ENCODE results near the gene RELN.

Gene RELN

GRCh38 chr7:103887050-103887449 is 102.4 kb downstream of the RELN start:
- Histone ChIP-seq H3K27ac (ENCODE audit: low read length, poor library complexity, severe bottlenecking) (no peak overlapping the region), H2AK5ac (ENCODE audit: low read length, severe bottlenecking) (no peak overlapping the region), H3K23ac (ENCODE audit: low read length in 2 of 2) (no peak overlapping the region), H3K4me2 (ENCODE audit: low read length, poor library complexity, severe bottlenecking) (no peak overlapping the region), H3K79me1 (replicated peaks; ENCODE audit: low read length, poor library complexity, severe bottlenecking) (no peaks in the 10 kb centered on the region), H2BK12ac (ENCODE audit: low read length in 2 of 2) (no peak overlapping the region), H3K9me3 (ENCODE audit: control insufficient read depth, low read length) (no peaks in the 10 kb centered on the region), H4K8ac (ENCODE audit: low read length) (no peak overlapping the region), H3K18ac (ENCODE audit: low read depth in 1 of 2, low read length in 2 of 2) (no peak overlapping the region), H3K14ac (ENCODE audit: low read length in 2 of 2) (no peak overlapping the region), H4K91ac (ENCODE audit: low read length) (no peak overlapping the region), H2BK15ac (ENCODE audit: low read depth, poor library complexity, severe bottlenecking) (no peak overlapping the region), H3K27me3 (ENCODE audit: control insufficient read depth in 1 of 2, insufficient read depth in 1 of 2, low read length in 2 of 2) (no peaks in the 10 kb centered on the region), H3K4me3 (ENCODE audit: insufficient read depth in 1 of 2, low read depth in 1 of 2, low read length in 2 of 2) (no peak overlapping the region), H2AFZ (ENCODE audit: low read depth, low read length) (no peak overlapping the region), H3K9ac (ENCODE audit: low read length) (no peak overlapping the region), H2BK120ac (ENCODE audit: low read depth, low read length) (no peak overlapping the region), H3K4ac (ENCODE audit: low read depth in 1 of 2, low read length in 2 of 2) (no peak overlapping the region), H3K4me1 (ENCODE audit: control insufficient read depth, insufficient read depth, low read depth, low read length) (peaks cover 1% of the 10 kb centered on the region), H3K36me3 (ENCODE audit: control insufficient read depth in 1 of 2, insufficient read depth in 2 of 2, low read depth in 1 of 2, low read length in 2 of 2) (no peaks in the 10 kb centered on the region), H2BK5ac (ENCODE audit: low read depth, low read length, poor library complexity, severe bottlenecking) (no peak overlapping the region)
- DNase-seq: no peak
- 53% methylated on average over 3 of the region's 3 CpGs for WGBS

DNA sequence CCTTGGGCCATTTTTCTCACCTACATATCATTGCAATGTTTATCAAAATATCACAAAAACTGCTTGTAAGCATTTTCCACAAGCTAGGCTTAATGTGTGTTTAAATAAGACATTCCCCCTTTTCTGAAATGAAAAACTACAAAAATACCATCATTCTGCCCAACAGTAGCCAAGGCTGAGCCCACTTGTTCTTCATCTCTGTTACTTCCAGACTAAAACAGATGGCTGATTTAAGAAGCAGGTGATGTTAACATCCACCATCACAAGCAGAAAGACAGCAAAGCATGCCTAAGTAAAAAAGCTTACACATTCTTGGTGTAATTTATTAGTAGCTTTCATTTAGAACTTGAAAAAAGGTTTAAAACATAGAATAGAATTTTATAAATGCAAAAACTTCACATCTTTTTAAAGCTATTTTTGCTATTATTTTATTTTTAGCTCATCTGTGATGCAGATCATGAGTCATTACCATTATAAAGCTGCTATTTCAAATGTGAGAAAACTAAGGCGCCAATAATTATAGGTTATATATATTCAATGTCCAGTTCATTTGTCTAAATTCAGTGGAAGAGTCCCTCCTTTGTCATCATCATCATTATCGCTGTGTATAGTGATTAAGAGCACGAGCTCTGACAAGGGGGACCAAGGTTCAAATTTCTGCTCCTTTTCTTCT is 109.4 kb downstream of the RELN start:
- no peaks in the 10 kb centered on the region for H3K9me3 ChIP-seq (ENCODE audit: control insufficient read depth, low read length)
- H3K9ac ChIP-seq (ENCODE audit: low read length): no peak overlapping the region
- H2BK5ac ChIP-seq (ENCODE audit: low read depth, low read length, poor library complexity, severe bottlenecking): no peak overlapping the region
- H2BK12ac ChIP-seq (ENCODE audit: low read length in 2 of 2): no peak overlapping the region
- no peaks in the 10 kb centered on the region for H3K79me1 ChIP-seq (replicated peaks; ENCODE audit: low read length, poor library complexity, severe bottlenecking)
- no peak overlapping the region for H3K4me3 ChIP-seq (ENCODE audit: insufficient read depth in 1 of 2, low read depth in 1 of 2, low read length in 2 of 2)
- H2BK120ac ChIP-seq (ENCODE audit: low read depth, low read length): no peak overlapping the region
- no peaks in the 10 kb centered on the region for H3K27me3 ChIP-seq (ENCODE audit: control insufficient read depth in 1 of 2, insufficient read depth in 1 of 2, low read length in 2 of 2)
- H3K18ac ChIP-seq (ENCODE audit: low read depth in 1 of 2, low read length in 2 of 2): no peak overlapping the region
- no peak overlapping the region for H3K14ac ChIP-seq (ENCODE audit: low read length in 2 of 2)
- H3K4me2 ChIP-seq (ENCODE audit: low read length, poor library complexity, severe bottlenecking): no peak overlapping the region
- H4K8ac ChIP-seq (ENCODE audit: low read length): no peak overlapping the region
- H3K36me3 ChIP-seq (ENCODE audit: control insufficient read depth in 1 of 2, insufficient read depth in 2 of 2, low read depth in 1 of 2, low read length in 2 of 2): no peaks in the 10 kb centered on the region
- no peak overlapping the region for H2AFZ ChIP-seq (ENCODE audit: low read depth, low read length)
- no peak overlapping the region for H2BK15ac ChIP-seq (ENCODE audit: low read depth, poor library complexity, severe bottlenecking)
- H3K27ac ChIP-seq (ENCODE audit: low read length, poor library complexity, severe bottlenecking): no peak overlapping the region
- no peaks in the 10 kb centered on the region for H3K4me1 ChIP-seq (ENCODE audit: control insufficient read depth, insufficient read depth, low read depth, low read length)
- 65% methylated on average over 2 of the region's 3 CpGs for WGBS
- H2AK5ac ChIP-seq (ENCODE audit: low read length, severe bottlenecking): no peak overlapping the region
- no peak overlapping the region for H3K4ac ChIP-seq (ENCODE audit: low read depth in 1 of 2, low read length in 2 of 2)
- H3K23ac ChIP-seq (ENCODE audit: low read length in 2 of 2): no peak overlapping the region
- no peak for DNase-seq
- no peak overlapping the region for H4K91ac ChIP-seq (ENCODE audit: low read length)

DNA sequence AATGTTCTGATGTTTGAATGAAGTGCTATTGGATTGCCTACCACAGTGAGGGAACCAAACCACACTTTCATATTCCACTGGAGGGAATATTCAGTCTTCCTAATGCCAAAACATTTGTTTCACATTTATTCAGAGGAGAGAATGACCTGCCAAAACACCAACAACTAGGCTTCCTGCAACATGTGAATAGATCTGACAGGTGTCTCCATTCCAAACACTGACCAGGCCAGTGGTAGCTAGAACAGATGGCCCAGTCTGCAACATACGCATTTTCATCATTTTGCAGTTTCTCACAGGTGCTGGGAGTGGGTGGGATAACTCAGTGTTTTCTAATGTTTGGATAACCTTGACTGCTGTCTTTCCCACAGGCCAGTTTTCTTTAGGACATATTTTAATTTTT is 110.0 kb downstream of the RELN start:
- no peak overlapping the region for H4K91ac ChIP-seq (ENCODE audit: low read length)
- no peaks in the 10 kb centered on the region for H3K9me3 ChIP-seq (ENCODE audit: control insufficient read depth, low read length)
- H2BK5ac ChIP-seq (ENCODE audit: low read depth, low read length, poor library complexity, severe bottlenecking): no peak overlapping the region
- no peaks in the 10 kb centered on the region for H3K79me1 ChIP-seq (replicated peaks; ENCODE audit: low read length, poor library complexity, severe bottlenecking)
- no peak overlapping the region for H3K4me3 ChIP-seq (ENCODE audit: insufficient read depth in 1 of 2, low read depth in 1 of 2, low read length in 2 of 2)
- H3K9ac ChIP-seq (ENCODE audit: low read length): no peak overlapping the region
- H2BK120ac ChIP-seq (ENCODE audit: low read depth, low read length): no peak overlapping the region
- H3K27me3 ChIP-seq (ENCODE audit: control insufficient read depth in 1 of 2, insufficient read depth in 1 of 2, low read length in 2 of 2): no peaks in the 10 kb centered on the region
- no peak overlapping the region for H2BK15ac ChIP-seq (ENCODE audit: low read depth, poor library complexity, severe bottlenecking)
- H3K14ac ChIP-seq (ENCODE audit: low read length in 2 of 2): no peak overlapping the region
- H3K4me1 ChIP-seq (ENCODE audit: control insufficient read depth, insufficient read depth, low read depth, low read length): no peaks in the 10 kb centered on the region
- no peaks in the 10 kb centered on the region for H3K36me3 ChIP-seq (ENCODE audit: control insufficient read depth in 1 of 2, insufficient read depth in 2 of 2, low read depth in 1 of 2, low read length in 2 of 2)
- no peak overlapping the region for H2BK12ac ChIP-seq (ENCODE audit: low read length in 2 of 2)
- H3K4me2 ChIP-seq (ENCODE audit: low read length, poor library complexity, severe bottlenecking): no peak overlapping the region
- no peak overlapping the region for H3K4ac ChIP-seq (ENCODE audit: low read depth in 1 of 2, low read length in 2 of 2)
- no peak overlapping the region for H3K27ac ChIP-seq (ENCODE audit: low read length, poor library complexity, severe bottlenecking)
- no peak overlapping the region for H3K18ac ChIP-seq (ENCODE audit: low read depth in 1 of 2, low read length in 2 of 2)
- no CpG with 5 or more reads among the region's 1 CpG for WGBS
- H2AK5ac ChIP-seq (ENCODE audit: low read length, severe bottlenecking): no peak overlapping the region
- DNase-seq: no peak
- no peak overlapping the region for H2AFZ ChIP-seq (ENCODE audit: low read depth, low read length)
- H4K8ac ChIP-seq (ENCODE audit: low read length): no peak overlapping the region
- H3K23ac ChIP-seq (ENCODE audit: low read length in 2 of 2): no peak overlapping the region

DNA sequence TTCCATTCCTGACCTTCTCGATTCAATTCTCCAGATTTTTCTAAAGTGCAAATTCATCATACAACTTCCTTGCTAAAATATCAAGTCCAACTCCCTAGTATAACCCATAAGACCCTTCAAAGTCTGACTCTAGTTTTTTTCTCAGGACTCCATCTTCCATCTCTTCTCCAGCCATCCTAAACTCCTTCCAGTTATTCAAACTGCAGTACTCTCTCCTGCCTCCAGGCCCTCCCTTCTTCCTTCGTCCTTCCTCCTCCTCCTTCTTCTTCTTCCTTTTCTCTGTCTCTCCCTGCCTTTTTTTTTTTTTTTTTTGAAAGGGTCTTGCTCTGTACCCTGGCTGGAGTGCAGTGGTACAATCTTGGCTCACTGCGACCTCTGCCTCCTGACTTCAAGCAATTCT is 111.9 kb downstream of the RELN start:
- whole genome bisulfite sequencing: 67% methylated on average over 3 of the region's 3 CpGs

More for the DNA sequence above, 111.9 kb downstream of the RELN start:
- H3K9me3 ChIP-seq (ENCODE audit: control insufficient read depth, low read length): no peaks in the 10 kb centered on the region
- no peak overlapping the region for H3K4me2 ChIP-seq (ENCODE audit: low read length, poor library complexity, severe bottlenecking)
- H2BK120ac ChIP-seq (ENCODE audit: low read depth, low read length): no peak overlapping the region
- H2BK15ac ChIP-seq (ENCODE audit: low read depth, poor library complexity, severe bottlenecking): no peak overlapping the region
- no peak overlapping the region for H3K9ac ChIP-seq (ENCODE audit: low read length)
- no peak overlapping the region for H4K91ac ChIP-seq (ENCODE audit: low read length)
- H3K4ac ChIP-seq (ENCODE audit: low read depth in 1 of 2, low read length in 2 of 2): no peak overlapping the region
- H3K18ac ChIP-seq (ENCODE audit: low read depth in 1 of 2, low read length in 2 of 2): no peak overlapping the region
- H2BK5ac ChIP-seq (ENCODE audit: low read depth, low read length, poor library complexity, severe bottlenecking): no peak overlapping the region
- no peak overlapping the region for H3K27ac ChIP-seq (ENCODE audit: low read length, poor library complexity, severe bottlenecking)
- no peak overlapping the region for H2BK12ac ChIP-seq (ENCODE audit: low read length in 2 of 2)
- H2AK5ac ChIP-seq (ENCODE audit: low read length, severe bottlenecking): no peak overlapping the region
- H3K79me1 ChIP-seq (replicated peaks; ENCODE audit: low read length, poor library complexity, severe bottlenecking): no peaks in the 10 kb centered on the region
- no peaks in the 10 kb centered on the region for H3K27me3 ChIP-seq (ENCODE audit: control insufficient read depth in 1 of 2, insufficient read depth in 1 of 2, low read length in 2 of 2)
- no peak overlapping the region for H2AFZ ChIP-seq (ENCODE audit: low read depth, low read length)
- H4K8ac ChIP-seq (ENCODE audit: low read length): no peak overlapping the region
- no peak overlapping the region for H3K23ac ChIP-seq (ENCODE audit: low read length in 2 of 2)
- no peaks in the 10 kb centered on the region for H3K4me1 ChIP-seq (ENCODE audit: control insufficient read depth, insufficient read depth, low read depth, low read length)
- no peaks in the 10 kb centered on the region for H3K36me3 ChIP-seq (ENCODE audit: control insufficient read depth in 1 of 2, insufficient read depth in 2 of 2, low read depth in 1 of 2, low read length in 2 of 2)
- no peak overlapping the region for H3K4me3 ChIP-seq (ENCODE audit: insufficient read depth in 1 of 2, low read depth in 1 of 2, low read length in 2 of 2)
- no peak for DNase-seq
- H3K14ac ChIP-seq (ENCODE audit: low read length in 2 of 2): no peak overlapping the region

Data from mesenchymal stem cell (in vitro differentiated cells and primary cell).